DND-41 (cell line): ENCODE results near the gene RASGRP3.

Experiments
- EZH2 ChIP-seq: IDR thresholded peaks from 3 replicates; pipeline ENCODE4 v1.6.1; 2012; ENCODE audit warnings: borderline replicate concordance, low read depth, mild to moderate bottlenecking, moderate library complexity, low read length, inconsistent platforms; ENCODE audit not compliant: severe bottlenecking
- TF ChIP-seq, protein P1 (sequence below): IDR thresholded peaks from 2 replicates; pipeline ENCODE4 v1.5.1; 2012; ENCODE audit warnings: borderline replicate concordance, low read length, moderate library complexity, mild to moderate bottlenecking; ENCODE audit not compliant: poor library complexity, severe bottlenecking; ENCODE audit errors: extremely low read depth

DNA sequence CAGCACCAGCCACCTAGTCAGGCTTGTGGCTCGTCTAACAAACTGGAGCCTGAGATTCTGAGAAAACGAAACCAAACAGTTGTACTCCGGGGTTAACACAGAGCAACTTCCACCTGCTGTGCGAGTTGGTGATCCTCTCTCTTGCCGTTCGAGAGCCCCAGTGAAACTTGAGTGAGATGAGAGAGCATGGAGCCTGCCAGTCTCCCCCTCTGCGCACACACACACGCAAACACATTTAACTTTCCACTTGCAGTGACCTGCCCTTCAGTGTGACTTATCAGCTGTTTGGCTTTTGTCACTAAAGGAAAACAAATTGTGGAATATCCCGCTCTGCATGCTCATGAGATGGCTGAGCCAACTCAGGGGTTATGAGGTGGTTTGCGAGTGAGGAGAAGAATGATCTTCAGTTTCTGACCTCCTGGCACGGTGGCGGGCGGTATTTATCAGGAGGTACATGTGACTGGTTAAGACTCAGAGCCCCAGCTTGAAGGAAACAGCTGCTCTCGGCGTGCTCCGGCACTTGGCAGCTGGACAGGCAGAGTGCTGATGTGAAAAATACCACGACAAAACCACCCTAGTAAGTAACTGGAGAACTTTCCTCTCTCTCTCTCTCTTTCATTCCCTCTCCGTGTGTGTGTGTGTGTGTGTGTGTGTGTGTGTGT, at the start of gene RASGRP3:
- TF ChIP-seq, protein P1, sequence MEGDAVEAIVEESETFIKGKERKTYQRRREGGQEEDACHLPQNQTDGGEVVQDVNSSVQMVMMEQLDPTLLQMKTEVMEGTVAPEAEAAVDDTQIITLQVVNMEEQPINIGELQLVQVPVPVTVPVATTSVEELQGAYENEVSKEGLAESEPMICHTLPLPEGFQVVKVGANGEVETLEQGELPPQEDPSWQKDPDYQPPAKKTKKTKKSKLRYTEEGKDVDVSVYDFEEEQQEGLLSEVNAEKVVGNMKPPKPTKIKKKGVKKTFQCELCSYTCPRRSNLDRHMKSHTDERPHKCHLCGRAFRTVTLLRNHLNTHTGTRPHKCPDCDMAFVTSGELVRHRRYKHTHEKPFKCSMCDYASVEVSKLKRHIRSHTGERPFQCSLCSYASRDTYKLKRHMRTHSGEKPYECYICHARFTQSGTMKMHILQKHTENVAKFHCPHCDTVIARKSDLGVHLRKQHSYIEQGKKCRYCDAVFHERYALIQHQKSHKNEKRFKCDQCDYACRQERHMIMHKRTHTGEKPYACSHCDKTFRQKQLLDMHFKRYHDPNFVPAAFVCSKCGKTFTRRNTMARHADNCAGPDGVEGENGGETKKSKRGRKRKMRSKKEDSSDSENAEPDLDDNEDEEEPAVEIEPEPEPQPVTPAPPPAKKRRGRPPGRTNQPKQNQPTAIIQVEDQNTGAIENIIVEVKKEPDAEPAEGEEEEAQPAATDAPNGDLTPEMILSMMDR = no peak
- no peak for TF ChIP-seq EZH2
